Right ventricle myocardium superior (tissue), 1 donor: ENCODE data around the gene TMEM95. TPM values are rescaled to one million over a fixed set of nuclear protein-coding genes. Genes with fewer than 3 reads are reported as not detected.

Experiments used
- ATAC-seq: fragments of 200-7000 bp; cut with Tn5 transposase; one replicate; pipeline ENCODE4 v1.9.1; 2020; ENCODE audit warnings: mild to moderate bottlenecking; ENCODE audit not compliant: poor library complexity
- DNase-seq: peaks from one replicate; pipeline ENCODE4 v3.0.0-alpha.2; 2020
- intact Hi-C: fragments of 100-400 bp; cut with DNase I; formaldehyde crosslinking; loops from one replicate; pipeline ENCODE4 v1.11.2; 2022
- long read RNA-seq: library from polyadenylated mRNA; unstranded; transcript quantifications from one replicate; pipeline ENCODE4 v2.0.0, GENCODE V29; 2021
- total RNA-seq: library from RNA; stranded (reverse); fragmentation: NEBNext Ultra II Directional; extraction: Animal tissue kit (Norgen Biotek cat#: 25700); gene quantifications from one replicate; pipeline ENCODE4 v1.2.1, GENCODE V29; 2021
- donor health status: DM: no; HTN: yes; CAD: no; lungs with severe emphysema.

The TMEM95 gene, protein sequence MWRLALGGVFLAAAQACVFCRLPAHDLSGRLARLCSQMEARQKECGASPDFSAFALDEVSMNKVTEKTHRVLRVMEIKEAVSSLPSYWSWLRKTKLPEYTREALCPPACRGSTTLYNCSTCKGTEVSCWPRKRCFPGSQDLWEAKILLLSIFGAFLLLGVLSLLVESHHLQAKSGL
- total RNA-seq, result not detected
- long read RNA-seq, result 0 reads

DNA sequence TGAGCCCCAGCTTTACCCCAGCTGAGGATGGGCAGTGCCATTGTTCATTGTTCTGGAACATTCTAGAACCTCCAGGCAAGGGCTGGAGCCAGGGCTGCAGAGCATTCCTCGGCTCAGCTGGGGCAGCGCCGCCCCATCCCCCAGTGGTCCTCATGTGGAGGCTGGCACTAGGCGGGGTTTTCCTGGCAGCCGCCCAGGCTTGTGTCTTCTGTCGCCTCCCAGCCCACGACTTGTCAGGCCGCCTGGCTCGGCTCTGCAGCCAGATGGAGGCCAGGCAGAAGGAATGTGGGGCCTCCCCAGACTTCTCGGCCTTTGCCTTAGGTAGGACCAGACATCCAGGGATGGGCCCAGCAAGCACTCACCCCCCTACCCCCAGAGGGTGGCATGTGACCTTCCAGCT, at the start of gene TMEM95:
Gene TMEM95, plus strand, starts transcription at position 104 of the 400 bp plus-strand sequence. Its CDS starts 49 bp downstream, at position 153.
- DNase-seq, result peak; percentile 61
- intact Hi-C loops, result loop anchor here (5.0 to 10.0 kb wide), 4 partner anchors 37 to 210 kb away; partner anchors contain the start of genes FGF11, PLSCR3, SENP3 and TMEM102
- no peak for ATAC-seq

DNA sequence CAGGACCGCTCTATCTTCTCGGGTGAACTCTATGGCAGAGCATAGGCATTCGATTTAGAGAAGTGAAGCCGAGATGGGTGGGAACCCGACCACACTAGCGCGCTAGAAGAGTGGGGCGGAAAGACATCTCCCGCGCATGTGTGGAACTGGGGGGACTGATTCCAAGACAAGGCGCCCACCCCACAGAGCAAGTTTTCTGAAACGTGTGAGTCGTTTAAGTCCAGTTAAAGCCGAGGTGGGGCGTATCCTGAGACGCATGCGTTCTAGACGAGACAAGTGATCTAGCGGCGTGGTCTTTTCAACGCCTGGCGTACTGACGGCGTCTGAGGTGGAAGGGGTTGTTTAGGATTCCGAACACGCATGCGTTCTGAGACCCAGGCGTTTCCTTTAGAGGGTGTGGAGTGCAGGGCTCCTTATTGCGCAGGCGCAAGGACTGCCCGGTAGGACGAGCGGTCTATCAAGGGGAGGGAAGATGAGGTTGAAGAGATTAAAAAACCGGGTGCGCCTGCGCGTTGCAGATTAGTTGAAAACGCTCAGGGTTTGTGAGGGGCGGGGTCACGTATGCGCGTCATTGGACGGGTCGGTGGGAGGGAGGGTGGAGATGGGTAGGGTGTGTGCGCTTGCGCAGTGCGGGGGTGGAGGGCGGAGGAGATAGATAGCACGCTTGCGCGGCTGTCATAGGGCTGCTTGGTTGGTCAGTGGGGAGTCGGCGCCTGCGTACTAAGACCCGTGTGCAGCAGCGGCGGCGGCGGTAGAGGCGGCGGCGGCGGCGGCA, 47.9 kb upstream of the TMEM95 start, which contains the start of gene EIF5A:
Gene EIF5A, plus strand, starts transcription at position 718 of the 775 bp plus-strand sequence. CDS start 2,008 bp downstream, outside the sequence.
- intact Hi-C loops, result no loop called here
- peak; percentile 100 for DNase-seq
- ATAC-seq, result peak; percentile 93

GRCh38 chr17:7307686-7308624, 47.0 kb upstream of the TMEM95 start:
- intact Hi-C loops, result no loop called here
- DNase-seq (peak; percentile 65), ATAC-seq (peak; percentile 31)

GRCh38 chr17:7308625-7309433, 46.1 kb upstream of the TMEM95 start:
- intact Hi-C loops, result no loop called here
- peak; percentile 23 for ATAC-seq
- DNase-seq, result peak; percentile 70

- ATAC-seq (no peak), DNase-seq (no peak)
- intact Hi-C loops, result loop anchor here (5.0 kb wide), 1 partner anchor 248 kb away; the partner anchor contains the start of gene TNFSF13
These were observed 45.3 kb upstream of the TMEM95 start for GRCh38 chr17:7309628-7310027.

- ATAC-seq, result no peak
- intact Hi-C loops, result loop anchor here (5.0 kb wide), 1 partner anchor 246 kb away; the partner anchor contains the start of gene TNFSF13
- DNase-seq, result no peak
These were observed 43.7 kb upstream of the TMEM95 start for GRCh38 chr17:7311110-7311705.

- no peak for DNase-seq
- no peak for ATAC-seq
- intact Hi-C loops, result loop anchor here (5.0 kb wide), 1 partner anchor 245 kb away; the partner anchor contains the start of gene TNFSF13
These were observed 42.4 kb upstream of the TMEM95 start for GRCh38 chr17:7312432-7313087.

DNA sequence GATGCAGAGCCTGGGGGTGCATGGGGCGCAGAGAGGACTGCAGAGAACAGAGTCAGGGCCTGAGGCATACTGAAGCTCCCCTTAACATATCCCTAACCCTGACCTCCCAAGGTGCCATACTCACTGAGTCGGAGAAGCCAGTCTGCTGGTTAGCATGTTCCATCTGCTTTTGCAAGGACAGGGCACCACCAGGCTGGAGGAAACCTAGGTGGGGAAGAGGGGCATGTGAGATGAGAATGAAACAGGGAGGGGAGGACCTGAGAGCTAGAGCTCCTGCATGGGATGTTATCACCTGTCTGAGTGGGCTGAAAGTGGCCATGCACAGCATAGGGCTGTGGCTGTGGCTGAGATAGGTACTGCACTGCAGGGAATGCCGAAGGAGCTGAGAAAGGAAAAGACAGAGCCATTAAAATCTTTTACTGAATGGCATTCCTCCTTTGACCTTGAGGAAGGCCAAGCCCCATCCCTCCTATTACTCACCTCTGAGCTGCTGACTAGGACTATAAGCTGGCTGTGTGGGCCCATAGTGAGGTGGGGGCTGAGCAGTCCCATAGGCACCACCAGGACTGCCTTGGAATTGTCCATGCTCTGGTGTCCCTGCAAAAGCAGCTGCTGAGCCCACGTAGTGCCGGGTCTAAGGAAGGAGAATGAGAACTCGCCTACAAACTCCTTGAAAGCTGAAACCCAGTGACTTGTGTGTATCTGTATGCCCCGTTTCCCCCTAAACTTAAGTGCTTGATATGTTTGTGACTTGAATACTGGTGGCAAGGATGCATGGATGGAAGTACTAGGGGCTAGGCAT, 41.7 kb upstream of the TMEM95 start:
- intact Hi-C loops, result loop anchor here (5.0 kb wide), 1 partner anchor 244 kb away; the partner anchor contains the start of gene TNFSF13
- DNase-seq (no peak), ATAC-seq (no peak)

GRCh38 chr17:7313890-7314718, 40.9 kb upstream of the TMEM95 start:
- ATAC-seq (no peak), DNase-seq (no peak)
- intact Hi-C loops, result loop anchor here (5.0 kb wide), 1 partner anchor 243 kb away; the partner anchor contains the start of gene TNFSF13

DNA sequence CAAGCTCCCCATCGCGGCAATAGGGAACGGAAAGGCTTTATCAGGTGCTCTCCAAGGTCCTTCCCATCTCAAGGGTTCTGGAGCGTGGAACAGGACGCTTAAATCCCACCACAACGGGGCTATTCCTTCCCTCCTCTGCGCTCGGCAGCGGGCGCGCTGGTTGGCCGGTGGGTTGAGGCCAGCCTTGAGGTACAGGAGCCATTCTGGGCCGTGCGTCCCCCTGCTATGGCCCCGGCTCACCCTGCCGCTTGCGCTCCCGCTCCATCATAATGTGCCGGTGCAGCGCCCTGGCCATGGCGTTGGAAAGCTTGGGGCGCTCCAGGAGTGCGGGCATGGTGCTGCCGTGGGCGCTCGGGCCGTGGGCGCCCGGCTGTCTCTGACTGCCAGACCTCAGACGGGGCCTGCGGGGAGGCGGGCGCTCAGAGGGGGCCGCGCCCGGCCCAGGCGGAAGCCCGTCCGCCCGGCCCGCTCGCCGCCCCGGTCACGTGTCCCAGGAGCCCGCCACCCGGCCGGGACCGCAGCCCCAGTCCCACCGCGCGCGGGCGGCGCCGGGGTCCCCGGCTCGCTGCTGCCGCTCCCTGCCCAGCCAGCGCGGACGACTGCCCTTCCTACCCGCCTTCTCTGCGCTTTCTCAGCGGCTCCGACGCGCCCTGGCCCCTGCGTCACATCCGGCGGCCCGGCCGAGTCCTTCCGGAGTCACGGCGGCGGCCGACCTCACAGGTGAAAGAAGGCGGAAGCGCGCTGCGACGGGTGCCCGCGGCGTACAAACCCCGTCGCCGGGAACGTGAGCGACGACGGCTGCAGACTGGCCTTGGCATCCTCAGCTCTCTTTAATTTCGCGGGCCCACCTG, 40.0 kb upstream of the TMEM95 start, which contains the start of gene GPS2:
Gene GPS2, minus strand, starts transcription at position 642 of the 851 bp plus-strand sequence. Its CDS starts 308 bp downstream, at position 334.
- ATAC-seq (peak; percentile 92), DNase-seq (peak; percentile 97)
- intact Hi-C loops, result loop anchor here (5.0 kb wide), 1 partner anchor 242 kb away; the partner anchor contains the start of gene TNFSF13

DNA sequence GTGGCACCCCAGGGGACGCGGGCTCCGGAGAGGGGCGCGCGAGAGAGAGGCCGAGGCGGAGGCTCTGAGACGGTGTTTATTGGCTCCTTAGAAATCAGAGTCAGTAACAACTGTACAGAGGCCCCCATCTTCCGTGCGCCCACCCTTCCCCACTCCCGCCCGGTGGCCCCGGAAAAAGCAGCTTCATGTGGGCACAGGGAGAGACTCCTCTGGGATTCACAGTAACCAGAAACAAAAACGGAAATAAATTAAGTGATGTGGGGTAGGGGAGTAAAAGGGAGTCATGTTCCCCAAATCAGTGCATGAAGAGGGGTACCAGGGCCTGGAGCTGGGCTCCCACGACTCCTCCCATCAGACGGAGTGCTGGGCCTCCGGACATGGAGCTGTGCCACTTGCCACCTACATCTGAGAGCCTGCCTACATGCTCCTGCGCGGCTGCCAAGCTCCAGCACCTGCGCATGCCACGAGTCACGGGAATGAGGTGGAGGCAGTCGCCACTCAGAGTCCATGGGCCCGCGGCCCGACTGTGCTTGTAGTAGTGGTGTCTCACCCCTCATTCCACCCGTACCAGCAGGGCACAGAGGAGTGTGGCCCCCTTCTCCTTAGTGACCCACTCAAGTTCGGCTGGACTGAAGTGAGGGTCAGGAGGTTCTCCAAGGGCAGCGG, 39.3 kb upstream of the TMEM95 start:
- no peak for DNase-seq
- peak; percentile 1 for ATAC-seq
- intact Hi-C loops, result no loop called here

- intact Hi-C loops, result no loop called here
- ATAC-seq (no peak), DNase-seq (no peak)
These were observed 37.7 kb upstream of the TMEM95 start for GRCh38 chr17:7317161-7317803.
